ENCODE results near the gene SHISA2. TPM values are rescaled to one million over a fixed set of nuclear protein-coding genes. Genes with fewer than 3 reads are reported as not detected.
A peak's percentile ranks its signal among the peaks of the same experiment; 100 is the strongest.

Gene SHISA2
- total and polyA plus RNA-seq, 2 experiments from 2014 or later: 1.1 to 1.8 TPM

- Histone ChIP-seq H3K4me2 (no peak overlapping the region), H3K79me2 (no peaks in the 10 kb centered on the region), H3K4me3 (no peak overlapping the region), H2AFZ (no peak overlapping the region), H3K9me3 (ENCODE audit: low read depth) (no peaks in the 10 kb centered on the region), H3K9me2 (replicated peaks; ENCODE audit: insufficient read depth) (no peaks in the 10 kb centered on the region), H3K27me3 (no peaks in the 10 kb centered on the region), H3K36me3 (replicated peaks; ENCODE audit: insufficient read depth, low read depth) (no peaks in the 10 kb centered on the region), H3K27ac (no peak overlapping the region), H3K4me1 (ENCODE audit: insufficient read depth) (no peaks in the 10 kb centered on the region), H4K20me1 (ENCODE audit: insufficient read depth, poor library complexity, severe bottlenecking) (no peaks in the 10 kb centered on the region)
- TF ChIP-seq, protein P1, sequence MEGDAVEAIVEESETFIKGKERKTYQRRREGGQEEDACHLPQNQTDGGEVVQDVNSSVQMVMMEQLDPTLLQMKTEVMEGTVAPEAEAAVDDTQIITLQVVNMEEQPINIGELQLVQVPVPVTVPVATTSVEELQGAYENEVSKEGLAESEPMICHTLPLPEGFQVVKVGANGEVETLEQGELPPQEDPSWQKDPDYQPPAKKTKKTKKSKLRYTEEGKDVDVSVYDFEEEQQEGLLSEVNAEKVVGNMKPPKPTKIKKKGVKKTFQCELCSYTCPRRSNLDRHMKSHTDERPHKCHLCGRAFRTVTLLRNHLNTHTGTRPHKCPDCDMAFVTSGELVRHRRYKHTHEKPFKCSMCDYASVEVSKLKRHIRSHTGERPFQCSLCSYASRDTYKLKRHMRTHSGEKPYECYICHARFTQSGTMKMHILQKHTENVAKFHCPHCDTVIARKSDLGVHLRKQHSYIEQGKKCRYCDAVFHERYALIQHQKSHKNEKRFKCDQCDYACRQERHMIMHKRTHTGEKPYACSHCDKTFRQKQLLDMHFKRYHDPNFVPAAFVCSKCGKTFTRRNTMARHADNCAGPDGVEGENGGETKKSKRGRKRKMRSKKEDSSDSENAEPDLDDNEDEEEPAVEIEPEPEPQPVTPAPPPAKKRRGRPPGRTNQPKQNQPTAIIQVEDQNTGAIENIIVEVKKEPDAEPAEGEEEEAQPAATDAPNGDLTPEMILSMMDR (IDR thresholded peaks at IDR 0.05; ENCODE audit: poor library complexity): no peak
- TF ChIP-seq EZH2phosphoT487 (IDR thresholded peaks at IDR 0.05; ENCODE audit: low read depth, severe bottlenecking, unreplicated experiment): no peak
- TF ChIP-seq EZH2 (IDR thresholded peaks at IDR 0.05; ENCODE audit: borderline replicate concordance): no peak
- DNase-seq (ENCODE audit: low spot score): no peak
- WGBS (ENCODE audit: low lambda C conversion rate, missing lambda C conversion rate): 92% methylated on average over 8 of the region's 8 CpGs
These were observed 12.8 kb downstream of the SHISA2 start for GRCh38 chr13:26038931-26039475.

DNA sequence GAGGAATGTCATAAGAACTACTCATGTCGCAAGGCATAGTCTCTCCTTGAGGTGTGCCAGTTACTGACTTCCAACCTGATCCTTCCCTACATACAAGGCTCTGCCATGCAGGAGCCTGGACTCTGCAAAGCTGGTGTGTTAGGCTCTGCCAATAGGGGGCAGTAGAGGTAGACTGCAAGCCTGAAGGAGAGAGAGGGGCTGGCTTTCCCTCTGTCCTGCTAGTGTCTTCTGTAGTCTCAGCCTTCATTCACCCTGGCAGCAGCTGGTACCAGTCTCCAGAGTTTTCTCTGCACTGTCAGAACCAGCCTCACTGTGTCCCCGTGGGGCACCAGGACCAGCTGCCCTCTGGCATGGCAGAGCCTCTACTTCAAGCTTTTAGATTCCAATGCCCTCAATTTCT is 14.5 kb downstream of the SHISA2 start:
- Histone ChIP-seq H3K4me2 (no peak overlapping the region), H3K36me3 (replicated peaks; ENCODE audit: insufficient read depth, low read depth) (no peaks in the 10 kb centered on the region), H3K27ac (no peak overlapping the region), H3K4me3 (no peak overlapping the region), H3K9me2 (replicated peaks; ENCODE audit: insufficient read depth) (no peaks in the 10 kb centered on the region), H4K20me1 (ENCODE audit: insufficient read depth, poor library complexity, severe bottlenecking) (no peaks in the 10 kb centered on the region), H3K27me3 (no peaks in the 10 kb centered on the region), H2AFZ (no peak overlapping the region), H3K79me2 (no peaks in the 10 kb centered on the region), H3K9me3 (ENCODE audit: low read depth) (no peaks in the 10 kb centered on the region), H3K4me1 (ENCODE audit: insufficient read depth) (no peaks in the 10 kb centered on the region)
- TF ChIP-seq EZH2phosphoT487 (IDR thresholded peaks at IDR 0.05; ENCODE audit: low read depth, severe bottlenecking, unreplicated experiment) (no peak), EZH2 (IDR thresholded peaks at IDR 0.05; ENCODE audit: borderline replicate concordance) (no peak)
- TF ChIP-seq, protein P1 (IDR thresholded peaks at IDR 0.05; ENCODE audit: poor library complexity): peak; percentile 20
- DNase-seq (ENCODE audit: low spot score): no peak
- WGBS (ENCODE audit: low lambda C conversion rate, missing lambda C conversion rate): 80% methylated on average over 2 of the region's 2 CpGs

- H3K4me1 ChIP-seq (ENCODE audit: insufficient read depth): no peaks in the 10 kb centered on the region
- TF ChIP-seq EZH2phosphoT487 (IDR thresholded peaks at IDR 0.05; ENCODE audit: low read depth, severe bottlenecking, unreplicated experiment) (no peak), EZH2 (IDR thresholded peaks at IDR 0.05; ENCODE audit: borderline replicate concordance) (no peak)
- TF ChIP-seq, protein P1 (IDR thresholded peaks at IDR 0.05; ENCODE audit: poor library complexity): no peak
- H3K27ac ChIP-seq: no peak overlapping the region
- no peaks in the 10 kb centered on the region for H4K20me1 ChIP-seq (ENCODE audit: insufficient read depth, poor library complexity, severe bottlenecking)
- H3K4me2 ChIP-seq: no peak overlapping the region
- no peaks in the 10 kb centered on the region for H3K27me3 ChIP-seq
- H3K79me2 ChIP-seq: no peaks in the 10 kb centered on the region
- no peaks in the 10 kb centered on the region for H3K36me3 ChIP-seq (replicated peaks; ENCODE audit: insufficient read depth, low read depth)
- H3K9me2 ChIP-seq (replicated peaks; ENCODE audit: insufficient read depth): no peaks in the 10 kb centered on the region
- no peak overlapping the region for H2AFZ ChIP-seq
- H3K4me3 ChIP-seq: no peak overlapping the region
- no peak for DNase-seq (ENCODE audit: low spot score)
- no peaks in the 10 kb centered on the region for H3K9me3 ChIP-seq (ENCODE audit: low read depth)
- WGBS (ENCODE audit: low lambda C conversion rate, missing lambda C conversion rate): 100% methylated on average over 4 of the region's 4 CpGs
These were observed 15.4 kb downstream of the SHISA2 start for GRCh38 chr13:26036383-26036782.

Measured in hepatocyte (in vitro differentiated cells).